Femur (tissue), 1 donor: ENCODE data around the gene CCNI2.
"Not testable (repeated sequence)": the region's sequence is repeated elsewhere in the genome, so short reads cannot be mapped to it uniquely, and the experiment has no call there.

Experiments used
- DNase-seq: peaks from one replicate; pipeline ENCODE4 v3.0.0-alpha.2; 2017

CCNI2 gene

GRCh38 chr5:132785365-132785764, 38.1 kb downstream of the CCNI2 start:
- no peak for DNase-seq

GRCh38 chr5:132785864-132786263, 38.6 kb downstream of the CCNI2 start:
- no peak for DNase-seq

- DNase-seq = no peak
Measured at GRCh38 chr5:132787076-132787475, 39.9 kb downstream of the CCNI2 start.

GRCh38 chr5:132788508-132788907, 41.3 kb downstream of the CCNI2 start:
- no peak for DNase-seq

GRCh38 chr5:132788990-132789886, 42.0 kb downstream of the CCNI2 start:
- no peak for DNase-seq

GRCh38 chr5:132790201-132790865, 43.1 kb downstream of the CCNI2 start:
- DNase-seq = no peak

GRCh38 chr5:132791026-132791425, 43.8 kb downstream of the CCNI2 start:
- DNase-seq = no peak

- no peak for DNase-seq
Measured at GRCh38 chr5:132797651-132798050, 50.4 kb downstream of the CCNI2 start.

- DNase-seq = no peak
Measured at GRCh38 chr5:132799392-132799791, 52.2 kb downstream of the CCNI2 start.

- DNase-seq = no peak
Measured at GRCh38 chr5:132800545-132800944, 53.3 kb downstream of the CCNI2 start.

- no peak for DNase-seq
Measured at GRCh38 chr5:132802044-132802684, 54.9 kb downstream of the CCNI2 start.

GRCh38 chr5:132802685-132803066, 55.5 kb downstream of the CCNI2 start:
- DNase-seq = not testable (repeated sequence)
